Stomach smooth muscle (tissue), 2 donors: ENCODE measurements around the gene LIPG.
"Not testable (repeated sequence)": the region's sequence is repeated elsewhere in the genome, so short reads cannot be mapped to it uniquely, and the experiment has no call there.

ENCODE experiments used
- H3K27ac ChIP-seq: one replicate; pipeline ENCODE4 v1.7.0; 2013; ENCODE audit warnings: mild to moderate bottlenecking, low read length, inconsistent platforms
- H3K27me3 ChIP-seq, 2 donors: one replicate each; pipeline ENCODE4 v1.7.0; 2013; ENCODE audit warnings: low read length in 2 of 2; ENCODE audit not compliant: insufficient read depth in 2 of 2, control insufficient read depth in 1 of 2
- H3K36me3 ChIP-seq, 2 donors: one replicate each; pipeline ENCODE4 v1.7.0; 2013; ENCODE audit warnings: low read length in 2 of 2; ENCODE audit not compliant: control insufficient read depth in 2 of 2, insufficient read depth in 2 of 2
- H3K4me1 ChIP-seq: one replicate; pipeline ENCODE4 v1.7.0; 2013; ENCODE audit warnings: low read length; ENCODE audit not compliant: control insufficient read depth, insufficient read depth
- H3K4me3 ChIP-seq, 2 donors: one replicate each; pipeline ENCODE4 v1.7.0; 2013; ENCODE audit warnings: low read length in 2 of 2
- H3K9ac ChIP-seq, 2 donors: one replicate each; pipeline ENCODE4 v1.7.0; 2013; ENCODE audit warnings: low read length in 2 of 2, mild to moderate bottlenecking in 1 of 2
- H3K9me3 ChIP-seq, 2 donors: one replicate each; pipeline ENCODE4 v1.7.0; 2013; ENCODE audit warnings: low read length in 2 of 2; ENCODE audit not compliant: control insufficient read depth in 2 of 2
- donor health status: healthy.
- donor health status: Pancreatic carcinoma.

Gene LIPG

DNA sequence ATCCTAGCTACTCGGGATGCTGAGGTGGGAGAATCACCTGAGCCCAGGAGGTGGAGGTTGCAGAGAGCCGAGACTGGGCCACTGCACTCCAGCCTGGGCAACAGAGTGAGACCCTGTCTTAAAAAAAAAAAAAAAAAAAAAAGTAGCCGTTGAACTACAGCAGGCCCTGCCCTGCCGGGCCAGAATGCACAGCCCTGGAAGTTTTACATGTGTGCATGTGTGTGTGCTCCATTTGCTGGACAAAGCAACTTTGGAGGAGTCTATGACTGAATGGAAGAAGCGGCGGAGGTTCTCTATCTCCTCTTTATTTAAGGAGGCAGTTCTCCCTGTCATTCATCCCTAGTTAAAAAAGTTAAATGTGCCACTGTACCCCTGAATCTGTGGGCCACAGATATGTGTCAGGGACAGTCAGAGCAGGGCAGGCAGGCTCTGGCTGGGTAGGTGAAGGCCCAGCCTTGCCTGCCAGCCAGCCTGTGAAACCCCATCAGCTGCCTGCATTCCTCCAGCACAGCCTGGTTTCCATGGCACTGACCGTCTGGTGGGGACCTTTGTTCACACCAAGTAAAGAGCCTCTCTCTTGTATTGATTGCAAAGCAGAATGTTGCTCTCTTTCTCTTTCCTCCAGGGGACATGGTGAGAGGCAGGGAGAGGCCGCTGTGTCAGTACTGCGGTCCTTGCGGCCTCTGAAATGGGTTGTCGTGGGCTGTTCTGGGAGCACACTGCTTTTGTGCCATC lies 10.9 kb downstream of the LIPG start:
- Histone ChIP-seq H3K27ac (no peak overlapping the region), H3K4me3 (no peak overlapping the region), H3K4me1 (no peaks in the 10 kb centered on the region), H3K27me3 (no peaks in the 10 kb centered on the region), H3K9me3 (no peaks in the 10 kb centered on the region), H3K9ac (no peak overlapping the region), H3K36me3 (no peaks in the 10 kb centered on the region)

DNA sequence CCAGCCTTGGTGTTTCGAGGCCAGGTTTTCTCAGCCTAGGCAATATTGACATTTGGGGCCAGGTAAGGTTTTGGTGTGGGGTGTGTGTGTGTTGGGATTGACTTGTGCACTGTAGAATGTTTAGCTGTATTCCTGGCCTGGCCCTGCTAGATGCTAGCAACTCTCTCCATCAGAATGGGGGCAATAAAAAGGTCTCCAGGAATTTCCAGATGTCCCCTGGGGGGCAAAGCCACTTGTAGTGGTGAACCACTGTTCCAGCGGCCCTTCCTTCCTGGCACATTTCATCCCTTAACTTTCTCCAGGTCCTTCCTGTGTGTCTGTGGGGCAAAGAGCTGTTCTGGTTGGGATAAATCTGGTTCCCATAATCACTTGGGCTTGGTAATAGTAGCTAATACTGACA lies 12.0 kb downstream of the LIPG start:
- Histone ChIP-seq H3K4me1 (no peaks in the 10 kb centered on the region), H3K9ac (no peak overlapping the region), H3K4me3 (no peak overlapping the region), H3K9me3 (no peaks in the 10 kb centered on the region), H3K27me3 (no peaks in the 10 kb centered on the region), H3K36me3 (no peaks in the 10 kb centered on the region), H3K27ac (no peak overlapping the region)

DNA sequence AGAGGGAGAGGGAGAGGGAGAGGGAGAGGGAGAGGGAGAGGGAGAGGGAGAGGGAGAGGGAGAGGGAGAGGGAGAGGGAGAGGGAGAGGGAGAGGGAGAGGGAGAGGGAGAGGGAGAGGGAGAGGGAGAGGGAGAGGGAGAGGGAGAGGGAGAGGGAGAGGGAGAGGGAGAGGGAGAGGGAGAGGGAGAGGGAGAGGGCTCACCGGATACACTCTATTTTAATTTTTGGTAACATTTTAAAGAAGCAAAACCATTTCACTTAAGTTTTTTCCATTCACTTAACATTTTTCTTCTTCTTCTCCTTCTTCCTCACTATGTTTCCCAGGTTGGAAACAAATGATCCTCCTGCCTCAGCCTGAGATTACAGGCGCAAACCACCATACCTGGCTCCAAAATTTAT lies 17.2 kb downstream of the LIPG start:
- H3K4me1 ChIP-seq, H3K4me3 ChIP-seq, H3K36me3 ChIP-seq, H3K9ac ChIP-seq, H3K9me3 ChIP-seq, H3K27me3 ChIP-seq, H3K27ac ChIP-seq: not testable (repeated sequence)

DNA sequence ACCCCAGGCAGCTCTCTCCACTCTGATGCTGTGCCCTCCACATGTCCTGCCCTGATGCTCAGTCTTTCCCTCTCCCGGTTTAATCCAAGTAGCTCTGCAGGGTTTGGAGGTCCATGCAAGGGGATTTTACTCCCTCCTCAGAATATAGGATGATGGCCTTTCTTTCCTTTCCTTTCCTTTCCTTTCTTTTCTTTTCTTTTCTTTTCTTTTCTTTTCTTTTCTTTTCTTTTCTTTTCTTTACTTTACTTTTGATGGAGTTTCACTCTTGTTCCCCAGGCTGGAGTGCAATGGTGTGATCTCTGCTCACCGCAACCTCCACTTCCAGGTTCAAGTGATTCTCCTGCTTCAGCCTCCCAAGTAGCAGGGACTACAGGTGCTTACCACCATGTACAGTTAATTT lies 17.7 kb downstream of the LIPG start:
- not testable (repeated sequence) for H3K9ac ChIP-seq, H3K4me3 ChIP-seq, H3K9me3 ChIP-seq, H3K27me3 ChIP-seq, H3K4me1 ChIP-seq, H3K27ac ChIP-seq, H3K36me3 ChIP-seq

DNA sequence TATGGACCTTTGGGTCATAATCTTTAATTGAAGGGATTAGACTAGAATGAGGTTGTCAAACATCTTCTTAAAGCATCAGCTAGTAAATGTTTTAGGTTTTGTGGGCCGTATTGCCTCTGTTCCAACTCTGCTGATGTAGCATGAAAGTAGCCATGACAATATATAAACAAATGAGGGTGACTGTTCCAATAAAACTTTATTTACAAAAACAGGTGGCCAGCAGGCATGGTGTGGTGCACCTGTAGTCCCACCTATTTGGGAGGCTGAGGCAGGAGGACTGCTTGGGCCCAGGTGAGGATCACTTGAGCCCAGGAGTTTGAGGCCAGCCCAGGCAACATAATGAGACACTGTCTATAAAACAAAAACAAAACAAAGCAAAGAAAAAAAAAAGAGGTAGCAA lies 18.4 kb downstream of the LIPG start:
- Histone ChIP-seq H3K4me3 (no peak overlapping the region), H3K27me3 (no peaks in the 10 kb centered on the region), H3K36me3 (no peaks in the 10 kb centered on the region)

DNA sequence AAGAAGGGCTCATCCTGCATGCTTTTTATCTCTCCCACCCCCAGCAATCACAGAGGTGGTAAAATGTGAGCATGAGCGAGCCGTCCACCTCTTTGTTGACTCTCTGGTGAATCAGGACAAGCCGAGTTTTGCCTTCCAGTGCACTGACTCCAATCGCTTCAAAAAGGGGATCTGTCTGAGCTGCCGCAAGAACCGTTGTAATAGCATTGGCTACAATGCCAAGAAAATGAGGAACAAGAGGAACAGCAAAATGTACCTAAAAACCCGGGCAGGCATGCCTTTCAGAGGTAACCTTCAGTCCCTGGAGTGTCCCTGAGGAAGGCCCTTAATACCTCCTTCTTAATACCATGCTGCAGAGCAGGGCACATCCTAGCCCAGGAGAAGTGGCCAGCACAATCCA lies 19.5 kb downstream of the LIPG start:
- Histone ChIP-seq H3K27ac (no peak overlapping the region), H3K9ac (no peak overlapping the region), H3K4me3 (no peak overlapping the region), H3K27me3 (no peaks in the 10 kb centered on the region), H3K4me1 (no peaks in the 10 kb centered on the region), H3K9me3 (no peaks in the 10 kb centered on the region), H3K36me3 (no peaks in the 10 kb centered on the region)

More for the DNA sequence above, 18.4 kb downstream of the LIPG start:
- no peaks in the 10 kb centered on the region for H3K4me1 ChIP-seq
- no peak overlapping the region for H3K9ac ChIP-seq
- no peaks in the 10 kb centered on the region for H3K9me3 ChIP-seq
- H3K27ac ChIP-seq = no peak overlapping the region

DNA sequence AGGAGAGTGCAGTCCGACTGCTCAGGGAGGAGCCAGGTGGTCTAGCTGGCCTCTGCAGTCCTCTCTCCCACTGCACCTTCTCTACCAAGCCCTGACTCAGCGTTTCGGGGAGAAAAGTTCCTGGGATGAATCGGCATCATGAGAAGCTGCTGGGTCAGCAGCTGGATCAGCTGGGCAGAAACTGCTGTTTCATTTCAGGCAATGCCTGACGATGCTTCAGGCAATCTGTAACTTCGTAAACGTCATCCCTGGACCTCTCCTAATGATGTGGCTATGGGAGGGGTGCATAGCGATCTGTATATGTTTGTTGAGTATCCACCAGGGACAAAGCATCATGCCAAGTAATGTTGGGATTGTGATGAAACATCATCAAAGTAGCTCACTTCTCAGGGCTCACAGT lies 20.7 kb downstream of the LIPG start:
- no peaks in the 10 kb centered on the region for H3K27me3 ChIP-seq
- no peaks in the 10 kb centered on the region for H3K4me1 ChIP-seq
- no peak overlapping the region for H3K4me3 ChIP-seq
- no peaks in the 10 kb centered on the region for H3K9me3 ChIP-seq
- H3K27ac ChIP-seq = no peak overlapping the region
- H3K36me3 ChIP-seq = no peaks in the 10 kb centered on the region
- H3K9ac ChIP-seq = no peak overlapping the region

DNA sequence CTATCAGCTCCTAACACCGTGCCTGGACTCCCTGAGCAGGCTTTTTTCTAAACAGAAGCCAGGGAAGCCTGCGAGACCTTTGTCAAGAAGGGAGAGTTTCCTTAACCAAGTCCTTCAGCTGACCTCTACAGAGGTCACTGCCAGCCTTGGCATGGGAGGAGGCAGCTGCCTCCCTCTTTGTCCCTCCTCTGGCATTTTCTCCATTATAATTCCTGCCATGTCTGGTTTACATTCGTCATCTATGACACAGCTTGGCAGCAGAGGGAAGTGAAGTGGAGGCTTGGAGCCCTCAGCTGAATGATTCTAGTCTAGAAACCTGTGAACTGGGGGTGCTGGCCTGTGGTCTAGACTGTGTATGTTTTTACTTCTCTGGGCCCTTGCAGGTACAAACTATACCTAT lies 22.5 kb downstream of the LIPG start:
- Histone ChIP-seq H3K27ac (no peak overlapping the region), H3K4me1 (no peaks in the 10 kb centered on the region), H3K27me3 (no peaks in the 10 kb centered on the region), H3K9ac (no peak overlapping the region), H3K36me3 (no peaks in the 10 kb centered on the region), H3K9me3 (no peaks in the 10 kb centered on the region), H3K4me3 (no peak overlapping the region)

DNA sequence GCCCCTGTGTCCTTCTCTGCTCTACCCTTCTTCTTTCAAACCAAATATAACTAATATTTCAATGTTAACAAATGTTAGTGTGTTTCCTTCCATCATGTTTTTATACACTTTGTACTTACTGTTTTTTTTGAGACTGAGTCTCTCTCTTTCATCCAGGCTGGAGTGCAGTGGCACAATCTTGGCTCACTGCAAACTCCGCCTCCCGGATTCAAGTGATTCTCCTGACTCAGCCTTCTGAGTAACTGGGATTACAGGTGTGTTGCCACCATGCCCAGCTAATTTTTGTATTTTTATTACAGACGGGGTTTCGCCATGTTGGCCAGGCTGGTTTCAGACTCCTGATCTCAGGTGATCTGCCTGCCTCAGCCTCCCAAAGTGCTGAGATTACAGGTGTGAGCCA lies 23.1 kb downstream of the LIPG start:
- not testable (repeated sequence) for H3K27ac ChIP-seq, H3K36me3 ChIP-seq

DNA sequence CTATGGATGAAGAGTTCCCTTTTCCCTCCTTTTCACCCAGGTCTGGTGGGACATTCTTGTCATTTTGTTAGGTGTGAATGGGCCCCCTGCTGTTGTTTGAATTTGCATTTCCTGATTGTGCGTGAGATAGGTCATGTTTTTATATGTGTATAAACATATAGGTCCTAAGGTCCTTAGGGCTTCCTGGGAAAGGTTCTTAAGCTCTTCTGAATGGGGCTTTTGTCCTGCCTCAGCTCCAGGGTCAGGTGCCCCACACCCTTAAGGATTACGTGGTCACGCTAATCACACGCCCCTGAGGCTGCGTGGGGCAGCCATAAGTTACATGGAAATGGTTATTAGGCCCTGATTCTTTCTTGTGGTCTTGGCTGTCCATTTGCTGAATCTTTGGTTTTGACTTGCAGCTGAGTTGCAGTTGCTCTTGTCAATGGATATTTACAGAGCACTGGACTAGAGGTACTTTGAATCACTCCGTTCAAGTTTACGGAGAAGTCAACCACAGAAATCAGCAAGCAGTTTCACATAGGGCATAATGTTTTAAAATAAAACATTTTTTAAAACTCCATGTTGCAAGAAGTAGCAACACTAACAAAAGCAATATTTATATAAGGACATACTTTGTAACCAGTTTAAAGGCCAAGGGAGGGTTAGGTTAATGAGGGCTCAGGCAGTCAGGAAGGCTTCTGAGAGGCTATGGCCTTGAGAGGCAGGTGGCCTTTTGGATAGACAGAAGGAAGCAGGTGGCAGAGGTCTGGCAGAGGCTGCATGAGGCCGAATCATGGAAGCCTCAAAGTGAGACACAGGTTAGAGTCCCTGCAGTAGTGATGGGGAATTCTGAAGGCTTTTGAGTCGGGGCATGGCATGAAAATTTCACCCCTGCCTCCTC lies 24.2 kb downstream of the LIPG start:
- Histone ChIP-seq H3K27me3 (no peaks in the 10 kb centered on the region), H3K4me3 (no peak overlapping the region), H3K27ac (no peak overlapping the region), H3K4me1 (no peaks in the 10 kb centered on the region), H3K9ac (no peak overlapping the region), H3K9me3 (no peaks in the 10 kb centered on the region), H3K36me3 (no peaks in the 10 kb centered on the region)

More for the DNA sequence above, 23.1 kb downstream of the LIPG start:
- H3K4me3 ChIP-seq, H3K27me3 ChIP-seq, H3K4me1 ChIP-seq, H3K9me3 ChIP-seq, H3K9ac ChIP-seq: not testable (repeated sequence)

DNA sequence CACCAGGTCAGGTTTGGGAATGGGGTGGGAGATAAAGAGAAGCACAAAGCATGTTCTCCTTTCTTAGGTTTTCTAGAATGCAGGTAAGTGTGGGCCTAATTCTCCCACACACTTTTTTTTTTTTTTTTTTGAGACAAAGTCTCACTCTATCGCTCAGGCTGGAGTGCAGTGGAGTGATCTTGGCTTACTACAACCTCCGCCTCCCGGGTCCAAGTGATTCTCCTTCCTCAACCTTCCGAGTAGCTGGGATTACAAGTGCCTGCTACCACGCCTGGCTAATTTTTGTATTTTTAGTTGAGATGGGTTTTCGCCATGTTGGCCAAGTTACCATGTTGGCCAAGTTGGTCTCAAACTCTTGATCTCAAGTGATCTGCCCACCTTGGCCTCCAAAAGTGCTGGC lies 26.3 kb downstream of the LIPG start:
- Histone ChIP-seq H3K9ac (no peak overlapping the region), H3K4me1 (no peaks in the 10 kb centered on the region), H3K4me3 (no peak overlapping the region), H3K9me3 (no peaks in the 10 kb centered on the region), H3K27ac (no peak overlapping the region), H3K36me3 (no peaks in the 10 kb centered on the region), H3K27me3 (no peaks in the 10 kb centered on the region)
